ENCODE results near the gene ADIRF.
"Not testable (repeated sequence)": the region's sequence is repeated elsewhere in the genome, so short reads cannot be mapped to it uniquely, and the experiment has no call there.

The ADIRF gene

GRCh38 chr10:86979296-86979818, 11.1 kb downstream of the ADIRF start:
- TF ChIP-seq, protein P1, sequence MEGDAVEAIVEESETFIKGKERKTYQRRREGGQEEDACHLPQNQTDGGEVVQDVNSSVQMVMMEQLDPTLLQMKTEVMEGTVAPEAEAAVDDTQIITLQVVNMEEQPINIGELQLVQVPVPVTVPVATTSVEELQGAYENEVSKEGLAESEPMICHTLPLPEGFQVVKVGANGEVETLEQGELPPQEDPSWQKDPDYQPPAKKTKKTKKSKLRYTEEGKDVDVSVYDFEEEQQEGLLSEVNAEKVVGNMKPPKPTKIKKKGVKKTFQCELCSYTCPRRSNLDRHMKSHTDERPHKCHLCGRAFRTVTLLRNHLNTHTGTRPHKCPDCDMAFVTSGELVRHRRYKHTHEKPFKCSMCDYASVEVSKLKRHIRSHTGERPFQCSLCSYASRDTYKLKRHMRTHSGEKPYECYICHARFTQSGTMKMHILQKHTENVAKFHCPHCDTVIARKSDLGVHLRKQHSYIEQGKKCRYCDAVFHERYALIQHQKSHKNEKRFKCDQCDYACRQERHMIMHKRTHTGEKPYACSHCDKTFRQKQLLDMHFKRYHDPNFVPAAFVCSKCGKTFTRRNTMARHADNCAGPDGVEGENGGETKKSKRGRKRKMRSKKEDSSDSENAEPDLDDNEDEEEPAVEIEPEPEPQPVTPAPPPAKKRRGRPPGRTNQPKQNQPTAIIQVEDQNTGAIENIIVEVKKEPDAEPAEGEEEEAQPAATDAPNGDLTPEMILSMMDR (IDR thresholded peaks at IDR 0.05; ENCODE audit: unreplicated experiment in 3 of 3) = no peak
- no peak overlapping the region for H3K4me3 Mint-ChIP-seq
- H3K4me1 Mint-ChIP-seq = peaks cover 32% of the 10 kb centered on the region
- peaks cover 2% of the 10 kb centered on the region for H3K9me3 Mint-ChIP-seq
- no peaks in the 10 kb centered on the region for H3K36me3 Mint-ChIP-seq (ENCODE audit: low read depth)
- no peaks in the 10 kb centered on the region for H3K27me3 Mint-ChIP-seq (ENCODE audit: low read depth)
- H3K27ac Mint-ChIP-seq = no peak overlapping the region

- H3K9me3 Mint-ChIP-seq = peaks cover 2% of the 10 kb centered on the region
- TF ChIP-seq, protein P1 (IDR thresholded peaks at IDR 0.05; ENCODE audit: unreplicated experiment in 3 of 3) = no peak
- no peak overlapping the region for H3K27ac Mint-ChIP-seq
- no peaks in the 10 kb centered on the region for H3K36me3 Mint-ChIP-seq (ENCODE audit: low read depth)
- H3K27me3 Mint-ChIP-seq (ENCODE audit: low read depth) = no peaks in the 10 kb centered on the region
- no peak overlapping the region for H3K4me3 Mint-ChIP-seq
- peaks cover 32% of the 10 kb centered on the region for H3K4me1 Mint-ChIP-seq
Measured at GRCh38 chr10:86979977-86980448, 11.7 kb downstream of the ADIRF start.

DNA sequence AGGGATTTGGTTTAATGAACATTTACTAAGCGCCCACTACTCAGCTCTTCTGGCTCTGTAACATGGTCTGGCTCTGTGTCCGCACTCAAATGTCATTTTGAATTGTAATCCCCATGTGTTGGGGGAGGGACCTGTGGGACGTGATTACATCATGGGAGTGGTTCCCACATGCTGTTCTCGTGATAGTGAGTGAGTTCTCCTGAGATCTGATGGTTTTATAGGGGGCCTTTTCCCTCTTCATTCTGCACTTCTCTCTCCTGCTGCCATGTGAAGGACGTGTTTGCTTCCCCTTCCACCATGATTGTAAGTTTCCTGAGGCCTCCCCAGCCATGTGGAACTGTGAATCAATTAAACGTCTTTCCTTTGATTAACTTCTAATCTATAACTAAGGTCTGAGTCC, 12.7 kb downstream of the ADIRF start:
- H3K9me3 Mint-ChIP-seq; H3K36me3 Mint-ChIP-seq (ENCODE audit: low read depth); H3K4me3 Mint-ChIP-seq; H3K27me3 Mint-ChIP-seq (ENCODE audit: low read depth): not testable (repeated sequence)
- H3K4me1 Mint-ChIP-seq = peaks cover 32% of the 10 kb centered on the region
- H3K27ac Mint-ChIP-seq = peak overlapping the region in 1 of 3 experiments; percentile 19

- Mint-ChIP-seq H3K27me3 (ENCODE audit: low read depth) (no peaks in the 10 kb centered on the region), H3K4me3 (no peak overlapping the region), H3K4me1 (peaks cover 32% of the 10 kb centered on the region), H3K27ac (no peak overlapping the region), H3K9me3 (peaks cover 2% of the 10 kb centered on the region), H3K36me3 (ENCODE audit: low read depth) (no peaks in the 10 kb centered on the region)
- TF ChIP-seq, protein P1 (IDR thresholded peaks at IDR 0.05; ENCODE audit: unreplicated experiment in 3 of 3) = no peak
Measured at GRCh38 chr10:86981716-86982115, 13.4 kb downstream of the ADIRF start.

DNA sequence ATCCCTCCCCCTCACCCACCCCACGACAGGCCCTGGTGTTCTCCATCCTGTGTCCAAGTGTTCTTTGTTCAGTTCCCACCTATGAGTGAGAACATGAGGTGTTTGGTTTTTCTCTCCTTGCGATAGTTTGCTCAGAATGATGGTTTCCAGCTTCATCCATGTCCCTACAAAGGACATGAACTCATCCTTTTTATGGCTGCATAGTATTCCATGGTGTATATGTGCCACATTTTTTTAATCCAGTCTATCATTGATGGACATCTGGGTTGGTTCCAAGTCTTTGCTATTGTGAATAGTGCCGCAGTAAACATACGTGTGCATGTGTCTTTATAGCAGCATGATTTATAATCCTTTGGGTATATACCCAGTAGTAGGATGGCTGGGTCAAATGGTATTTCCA, 16.2 kb downstream of the ADIRF start:
- H3K36me3 Mint-ChIP-seq (ENCODE audit: low read depth); H3K4me3 Mint-ChIP-seq; H3K9me3 Mint-ChIP-seq; H3K27me3 Mint-ChIP-seq (ENCODE audit: low read depth); H3K27ac Mint-ChIP-seq: not testable (repeated sequence)
- peaks cover 17% of the 10 kb centered on the region for H3K4me1 Mint-ChIP-seq

GRCh38 chr10:86988520-86988919, 20.2 kb downstream of the ADIRF start:
- H3K27ac Mint-ChIP-seq = no peak overlapping the region
- no peaks in the 10 kb centered on the region for H3K9me3 Mint-ChIP-seq
- no peaks in the 10 kb centered on the region for H3K27me3 Mint-ChIP-seq (ENCODE audit: low read depth)
- no peak overlapping the region for H3K4me3 Mint-ChIP-seq
- H3K36me3 Mint-ChIP-seq (ENCODE audit: low read depth) = no peaks in the 10 kb centered on the region
- TF ChIP-seq, protein P1 (IDR thresholded peaks at IDR 0.05; ENCODE audit: unreplicated experiment in 3 of 3) = no peak
- H3K4me1 Mint-ChIP-seq = no peaks in the 10 kb centered on the region

GRCh38 chr10:86991362-86991761, 23.1 kb downstream of the ADIRF start:
- not testable (repeated sequence) for H3K27me3 Mint-ChIP-seq (ENCODE audit: low read depth); H3K4me3 Mint-ChIP-seq; H3K9me3 Mint-ChIP-seq; H3K27ac Mint-ChIP-seq; H3K36me3 Mint-ChIP-seq (ENCODE audit: low read depth); H3K4me1 Mint-ChIP-seq

All from nephron (organoid).